Measurements from ENCODE around the gene POU4F3. TPM values are rescaled to one million over a fixed set of nuclear protein-coding genes. Genes with fewer than 3 reads are reported as not detected.
"Not testable (repeated sequence)": the region's sequence is repeated elsewhere in the genome, so short reads cannot be mapped to it uniquely, and the experiment has no call there.

The POU4F3 gene
- total RNA-seq (2014; rRNA removed; shearing (Covaris generic)): not detected in 2 replicates

GRCh38 chr5:146338774-146339714, at the start of gene POU4F3:
POU4F3 (plus strand) TSS chr5:146338839; CDS start chr5:146339113, 274 bp downstream.
- in situ Hi-C loops (cut with HindIII; ENCODE audit: low sequenced_read_pairs): no loop called here
- no peak for DNase-seq (ENCODE audit: low spot score)

GRCh38 chr5:146290318-146290717, 48.3 kb upstream of the POU4F3 start:
- DNase-seq (ENCODE audit: low spot score): no peak
- in situ Hi-C loops (cut with HindIII; ENCODE audit: low sequenced_read_pairs): no loop called here

DNA sequence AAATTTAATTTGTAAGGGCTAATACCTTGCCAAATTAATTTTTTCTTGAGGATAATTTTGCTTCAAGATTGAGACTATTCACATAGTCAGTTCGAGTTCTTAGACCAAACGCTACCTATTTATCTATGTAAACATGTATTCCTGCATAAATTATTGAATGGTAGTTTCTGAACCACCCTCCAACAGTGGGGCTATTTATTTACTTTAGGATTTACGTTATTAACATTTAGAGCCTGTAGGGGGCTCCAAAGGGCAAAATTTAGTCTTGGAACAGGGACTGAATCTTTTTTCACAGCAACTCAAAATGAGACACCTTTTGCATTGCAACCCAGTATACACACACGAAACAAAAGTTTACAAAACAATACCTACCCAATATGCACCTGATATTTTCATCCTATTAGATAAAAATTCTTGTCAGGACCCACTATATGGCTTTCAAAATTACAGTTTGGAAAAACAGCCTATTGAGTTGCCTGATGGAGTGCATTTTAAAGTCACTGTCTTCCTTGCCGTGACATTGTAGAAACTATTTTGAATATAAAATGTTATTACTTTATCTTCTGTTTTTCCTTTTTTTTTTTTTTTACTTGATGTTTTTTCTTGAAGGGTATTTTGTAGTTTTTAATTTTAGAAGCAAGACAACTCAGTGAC, 47.1 kb upstream of the POU4F3 start:
- peak; percentile 29 for DNase-seq (ENCODE audit: low spot score)
- in situ Hi-C loops (cut with HindIII; ENCODE audit: low sequenced_read_pairs): no loop called here

GRCh38 chr5:146296245-146296644, 42.4 kb upstream of the POU4F3 start:
- DNase-seq (ENCODE audit: low spot score): no peak
- in situ Hi-C loops (cut with HindIII; ENCODE audit: low sequenced_read_pairs): no loop called here

GRCh38 chr5:146298920-146299319, 39.7 kb upstream of the POU4F3 start:
- DNase-seq (ENCODE audit: low spot score); in situ Hi-C loops (cut with HindIII; ENCODE audit: low sequenced_read_pairs): not testable (repeated sequence)

GRCh38 chr5:146301626-146302025, 37.0 kb upstream of the POU4F3 start:
- in situ Hi-C loops (cut with HindIII; ENCODE audit: low sequenced_read_pairs): no loop called here
- DNase-seq (ENCODE audit: low spot score): no peak

- in situ Hi-C loops (cut with HindIII; ENCODE audit: low sequenced_read_pairs): no loop called here
- no peak for DNase-seq (ENCODE audit: low spot score)
Observed at GRCh38 chr5:146302406-146302805, 36.2 kb upstream of the POU4F3 start.

DNA sequence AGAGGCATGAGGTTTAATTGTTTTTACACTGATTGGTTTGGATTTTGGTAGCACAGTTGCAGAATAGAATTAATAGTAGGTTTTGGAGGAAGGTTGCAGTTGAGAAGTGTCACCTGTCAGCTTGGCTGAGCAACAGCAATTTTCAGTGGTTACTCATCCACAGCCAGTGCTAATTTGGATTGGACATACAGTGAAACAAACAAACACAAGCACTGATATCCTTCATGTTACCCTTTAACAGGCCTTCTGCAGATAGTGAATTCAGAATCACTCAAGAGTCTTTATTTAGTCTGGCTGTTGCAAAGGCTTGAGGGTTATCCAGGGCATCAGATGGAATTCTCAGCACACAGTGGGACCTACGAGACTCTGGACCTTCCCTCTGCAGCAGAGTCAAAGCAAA, 31.8 kb upstream of the POU4F3 start:
- no peak for DNase-seq (ENCODE audit: low spot score)
- in situ Hi-C loops (cut with HindIII; ENCODE audit: low sequenced_read_pairs): no loop called here

GRCh38 chr5:146307796-146308195, 30.8 kb upstream of the POU4F3 start:
- in situ Hi-C loops (cut with HindIII; ENCODE audit: low sequenced_read_pairs): no loop called here

DNA sequence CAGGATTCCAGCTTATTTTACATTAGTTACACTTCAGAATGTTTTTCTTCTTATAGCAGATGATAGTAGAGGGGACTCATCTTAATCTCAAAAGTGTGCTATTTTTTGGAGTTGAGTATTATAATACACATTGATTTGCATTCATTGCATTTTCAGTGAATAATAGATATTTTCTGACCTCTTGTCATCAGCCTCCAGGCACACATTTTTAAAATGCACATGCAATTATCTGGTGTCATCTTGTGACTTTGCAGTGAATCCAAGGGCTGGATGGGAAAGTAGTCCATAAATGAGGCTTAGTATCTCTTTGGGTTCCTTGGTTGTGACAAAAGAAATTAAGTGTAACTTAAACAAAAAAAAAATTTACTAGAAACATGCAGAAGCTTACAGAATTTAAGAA, 28.1 kb upstream of the POU4F3 start:
- in situ Hi-C loops (cut with HindIII; ENCODE audit: low sequenced_read_pairs): no loop called here
- DNase-seq (ENCODE audit: low spot score): no peak

More at GRCh38 chr5:146307796-146308195, 30.8 kb upstream of the POU4F3 start:
- no peak for DNase-seq (ENCODE audit: low spot score)

DNA sequence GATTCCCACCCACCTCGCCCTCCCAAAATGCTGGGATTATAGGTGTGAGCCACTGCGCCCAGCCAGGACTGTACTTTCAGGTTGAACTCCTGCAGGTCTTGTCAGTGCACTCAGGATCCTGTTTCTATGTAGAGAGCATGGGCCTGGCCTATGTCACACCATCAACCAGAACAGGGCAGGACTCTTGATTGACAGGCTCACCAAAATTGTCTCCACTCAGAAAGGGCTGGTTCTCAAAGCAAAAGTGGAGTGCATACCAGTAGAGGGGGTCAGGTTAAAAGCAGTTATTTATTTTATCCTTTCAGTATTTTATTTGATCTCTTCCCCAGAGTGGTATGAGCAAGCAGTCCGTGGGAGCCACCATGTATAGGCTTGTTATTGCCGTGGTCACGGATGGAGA, 27.4 kb upstream of the POU4F3 start:
- in situ Hi-C loops (cut with HindIII; ENCODE audit: low sequenced_read_pairs): no loop called here
- DNase-seq (ENCODE audit: low spot score): no peak

DNA sequence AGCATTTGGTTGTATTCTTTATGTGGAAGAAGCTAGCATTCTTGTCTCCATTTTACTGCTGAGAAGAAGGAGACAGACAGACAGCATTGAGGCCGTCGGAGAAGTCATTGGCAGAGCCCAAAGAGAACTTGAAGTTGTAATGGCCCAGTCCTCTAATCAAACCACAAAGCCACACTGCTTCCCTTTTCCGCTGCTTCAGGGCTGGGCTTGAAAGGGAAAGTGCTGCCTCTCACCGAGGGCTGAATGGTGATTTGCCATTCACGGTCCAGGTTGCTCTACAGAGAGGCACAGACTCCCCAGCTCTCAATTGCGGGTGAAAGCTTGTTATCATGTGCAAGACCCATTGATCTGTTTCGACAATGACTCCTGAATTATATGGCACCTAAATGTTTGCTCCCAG, 25.6 kb upstream of the POU4F3 start:
- DNase-seq (ENCODE audit: low spot score): no peak
- in situ Hi-C loops (cut with HindIII; ENCODE audit: low sequenced_read_pairs): no loop called here

DNA sequence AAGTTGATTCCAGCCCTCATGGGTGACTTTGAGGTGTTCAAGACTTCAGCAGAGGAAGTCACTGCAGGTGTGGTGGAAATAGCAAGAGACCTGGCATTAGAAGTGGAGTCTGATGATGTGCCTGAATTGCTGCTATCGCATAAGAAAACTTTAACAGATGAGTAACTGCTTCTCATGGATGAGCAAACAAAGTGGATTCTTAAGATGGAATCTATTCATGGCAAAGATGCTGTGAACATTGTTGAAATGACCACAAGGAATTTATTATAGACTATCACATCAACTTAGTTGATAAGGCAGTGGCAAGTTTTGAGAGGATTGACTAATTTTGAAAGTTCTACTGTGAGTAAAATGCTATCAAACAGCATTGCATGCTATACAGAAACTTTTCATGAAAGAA, 17.1 kb upstream of the POU4F3 start:
- in situ Hi-C loops (cut with HindIII; ENCODE audit: low sequenced_read_pairs): no loop called here
- no peak for DNase-seq (ENCODE audit: low spot score)

GRCh38 chr5:146327257-146327870, 11.3 kb upstream of the POU4F3 start:
- DNase-seq (ENCODE audit: low spot score): no peak
- in situ Hi-C loops (cut with HindIII; ENCODE audit: low sequenced_read_pairs): no loop called here

- in situ Hi-C loops (cut with HindIII; ENCODE audit: low sequenced_read_pairs): no loop called here
Observed at GRCh38 chr5:146327989-146328388, 10.7 kb upstream of the POU4F3 start.

GRCh38 chr5:146329697-146330096, 8.9 kb upstream of the POU4F3 start:
- in situ Hi-C loops (cut with HindIII; ENCODE audit: low sequenced_read_pairs): no loop called here
- DNase-seq (ENCODE audit: low spot score): no peak

More at GRCh38 chr5:146327989-146328388, 10.7 kb upstream of the POU4F3 start:
- DNase-seq (ENCODE audit: low spot score): no peak

- in situ Hi-C loops (cut with HindIII; ENCODE audit: low sequenced_read_pairs): no loop called here
- no peak for DNase-seq (ENCODE audit: low spot score)
Observed at GRCh38 chr5:146331423-146331822, 7.2 kb upstream of the POU4F3 start.

DNA sequence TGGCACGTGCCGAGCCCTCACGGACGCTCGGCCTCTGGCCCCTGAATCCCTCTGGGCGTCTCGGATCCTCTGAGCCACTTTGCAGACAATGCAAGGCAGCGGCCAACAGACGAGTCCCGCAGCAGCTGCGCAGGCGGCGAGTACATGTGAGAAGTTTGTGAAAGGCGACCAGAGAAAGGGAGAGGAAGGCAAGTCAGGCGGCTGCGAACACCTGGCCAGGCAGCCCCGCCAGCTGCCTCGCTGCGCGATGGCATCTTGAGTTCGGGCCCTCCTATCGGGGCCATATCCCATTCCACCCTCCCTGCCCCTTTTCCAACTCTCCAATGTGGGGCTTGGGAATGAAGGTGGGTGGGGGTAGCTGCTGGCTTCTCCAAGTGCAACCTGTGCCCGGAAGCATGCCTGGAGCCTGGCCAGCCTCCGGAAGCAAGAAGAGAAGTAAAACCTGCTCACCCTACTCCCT, 4.5 kb upstream of the POU4F3 start:
- in situ Hi-C loops (cut with HindIII; ENCODE audit: low sequenced_read_pairs): no loop called here
- no peak for DNase-seq (ENCODE audit: low spot score)

DNA sequence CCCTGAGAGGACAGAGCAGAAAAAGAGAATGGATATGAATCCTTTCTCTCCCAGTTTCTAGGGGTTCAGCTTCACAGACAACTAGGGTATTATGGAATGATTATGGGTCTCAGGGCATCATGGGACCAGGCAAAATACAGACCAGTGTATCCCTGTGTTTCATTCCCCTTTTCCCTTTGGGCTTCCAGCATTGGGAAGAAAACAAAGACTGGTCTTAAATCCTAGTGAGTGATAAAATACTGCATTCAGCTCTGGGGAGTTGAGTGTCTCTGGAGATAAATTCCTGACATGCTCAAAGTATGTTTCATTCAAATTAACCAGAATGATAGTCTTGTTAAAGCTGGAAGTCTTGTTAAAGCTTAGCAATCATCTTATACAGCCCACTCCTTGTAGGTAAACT, 2.4 kb upstream of the POU4F3 start:
- DNase-seq (ENCODE audit: low spot score): no peak
- in situ Hi-C loops (cut with HindIII; ENCODE audit: low sequenced_read_pairs): no loop called here

Data from G401 (cell line).